ENCODE data around the gene ATOH1.

GRCh38 chr4:93810340-93810992 is 18.1 kb upstream of the ATOH1 start:
- TF ChIP-seq CTCF (IDR thresholded peaks at IDR 0.05 in 4 of 5, conservative IDR thresholded peaks at IDR 0.05 in 1 of 5), result no peak
- no peak for TF ChIP-seq POLR2A (IDR thresholded peaks at IDR 0.05)

Measured in gastrocnemius medialis (tissue), 4 donors.